Astrocyte (in vitro differentiated cells and primary cell): ENCODE data around the gene ATP6V0B. TPM values are rescaled to one million over a fixed set of nuclear protein-coding genes. Genes with fewer than 3 reads are reported as not detected.

Experiments
- DNase-seq: peaks from one replicate; pipeline ENCODE4 v3.0.0-alpha.2; 2010; ENCODE audit warnings: low read depth
- FAIRE-seq: peaks from 2 replicates; lab custom pipeline; 2011; peaks lifted over from hg19 to GRCh38; lab: Jason Lieb, UNC
- H2AFZ ChIP-seq: 2 replicates; pipeline ENCODE4 v1.6.0; 2012; ENCODE audit warnings: low read depth, low read length, inconsistent platforms
- H3K27ac ChIP-seq: 2 replicates; pipeline ENCODE4 v1.5.1; 2011; ENCODE audit warnings: low read depth, low read length, inconsistent platforms
- H3K27me3 ChIP-seq: 2 replicates; pipeline ENCODE4 v1.6.0; 2011; ENCODE audit warnings: low read length, inconsistent platforms; ENCODE audit not compliant: insufficient read depth
- H3K36me3 ChIP-seq: 2 replicates; pipeline ENCODE4 v1.5.1; 2011; ENCODE audit warnings: low read length, inconsistent platforms; ENCODE audit not compliant: insufficient read depth
- H3K4me1 ChIP-seq: 2 replicates; pipeline ENCODE4 v1.5.1; 2011; ENCODE audit warnings: low read length, inconsistent platforms; ENCODE audit not compliant: insufficient read depth
- H3K4me2 ChIP-seq: 2 replicates; pipeline ENCODE4 v1.6.0; 2012; ENCODE audit warnings: low read length, inconsistent platforms
- H3K4me3 ChIP-seq: 2 replicates; pipeline ENCODE4 v1.5.1; 2011; ENCODE audit warnings: low read depth, mild to moderate bottlenecking, low read length, inconsistent platforms; ENCODE audit not compliant: insufficient read depth
- H3K79me2 ChIP-seq: 2 replicates; pipeline ENCODE4 v1.6.0; 2012; ENCODE audit warnings: mild to moderate bottlenecking, low read length, inconsistent platforms; ENCODE audit not compliant: insufficient read depth
- H3K9ac ChIP-seq: 2 replicates; pipeline ENCODE4 v1.6.0; 2012; ENCODE audit warnings: mild to moderate bottlenecking, low read length, inconsistent platforms
- H3K9me3 ChIP-seq: 2 replicates; pipeline ENCODE4 v1.5.1; 2012; ENCODE audit warnings: low read depth, mild to moderate bottlenecking, low read length, inconsistent platforms; ENCODE audit not compliant: insufficient read depth
- H4K20me1 ChIP-seq: 2 replicates; pipeline ENCODE4 v1.6.0; 2012; ENCODE audit warnings: low read length, inconsistent platforms; ENCODE audit not compliant: insufficient read depth
- H3K27ac Mint-ChIP-seq: one replicate; pipeline ENCODE4 v1.8.0; 2021; ENCODE audit warnings: mild to moderate bottlenecking, mixed read lengths; ENCODE audit not compliant: unreplicated experiment
- H3K27me3 Mint-ChIP-seq: one replicate; pipeline ENCODE4 v1.8.0; 2021; ENCODE audit warnings: low read depth, mixed read lengths; ENCODE audit not compliant: unreplicated experiment
- H3K36me3 Mint-ChIP-seq: one replicate; pipeline ENCODE4 v1.8.0; 2021; ENCODE audit warnings: low read depth, mixed read lengths; ENCODE audit not compliant: unreplicated experiment
- H3K4me1 Mint-ChIP-seq: one replicate; pipeline ENCODE4 v1.8.0; 2021; ENCODE audit warnings: low read depth, mixed read lengths; ENCODE audit not compliant: unreplicated experiment
- H3K4me3 Mint-ChIP-seq: one replicate; pipeline ENCODE4 v1.8.0; 2021; ENCODE audit warnings: mild to moderate bottlenecking, moderate library complexity, mixed read lengths; ENCODE audit not compliant: unreplicated experiment
- H3K9me3 Mint-ChIP-seq: one replicate; pipeline ENCODE4 v1.8.0; 2021; ENCODE audit warnings: mild to moderate bottlenecking, mixed read lengths; ENCODE audit not compliant: unreplicated experiment
- EZH2 ChIP-seq: IDR thresholded peaks from 2 replicates; pipeline ENCODE4 v1.6.1; 2012; ENCODE audit warnings: mild to moderate bottlenecking, low read length, inconsistent platforms; ENCODE audit not compliant: insufficient read depth
- total RNA-seq: library from RNA; stranded (reverse); gene quantifications from 2 replicates; pipeline ENCODE4 v1.2.1, GENCODE V29; 2021
- TF ChIP-seq, protein P1 (sequence below): IDR thresholded peaks from 2 replicates; pipeline ENCODE4 v1.5.1; 2011; ENCODE audit warnings: low read depth, mild to moderate bottlenecking, inconsistent platforms, low read length, moderate library complexity; ENCODE audit not compliant: insufficient read depth

ATP6V0B gene
- total RNA-seq, 1 donor from 2014 or later, result 175 TPM

DNA sequence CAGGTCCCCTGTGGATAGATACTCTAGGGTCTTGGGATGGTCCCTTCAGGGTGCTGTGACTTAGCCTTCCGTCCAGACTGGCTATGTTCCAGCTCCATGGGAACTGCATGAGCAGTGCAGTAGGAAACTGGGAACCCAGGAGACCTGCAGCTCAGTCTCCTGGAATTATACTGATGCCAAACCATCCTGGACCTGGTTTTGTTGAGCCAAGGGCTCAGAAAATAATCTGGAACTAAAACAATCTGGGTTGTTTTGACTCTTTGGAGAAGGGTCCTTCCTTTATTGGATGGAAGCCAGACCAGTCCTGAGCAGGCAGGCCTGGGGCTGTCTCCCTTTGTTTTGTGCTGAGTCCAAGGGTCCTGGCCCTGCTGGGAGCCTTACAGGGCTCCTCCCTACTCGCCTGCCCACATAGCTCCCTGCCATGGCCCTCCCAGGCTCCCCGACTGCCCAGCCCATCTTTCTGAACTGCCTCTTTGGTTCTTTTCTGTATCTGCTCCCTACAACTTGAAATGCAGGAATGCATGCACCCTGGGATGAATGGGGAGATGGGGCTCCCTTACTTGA is 26.8 kb upstream of the ATP6V0B start:
- Mint-ChIP-seq H3K4me1 (peaks cover 12% of the 10 kb centered on the region), H3K36me3 (peaks cover 8% of the 10 kb centered on the region), H3K4me3 (peak overlapping the region; percentile 91), H3K27ac (no peak overlapping the region), H3K27me3 (no peaks in the 10 kb centered on the region), H3K9me3 (no peaks in the 10 kb centered on the region)
- Histone ChIP-seq H3K9me3 (no peaks in the 10 kb centered on the region), H3K4me3 (peak overlapping the region; percentile 63), H3K27ac (no peak overlapping the region), H3K27me3 (no peaks in the 10 kb centered on the region), H3K36me3 (no peaks in the 10 kb centered on the region), H3K79me2 (peaks cover 36% of the 10 kb centered on the region), H4K20me1 (peaks cover 47% of the 10 kb centered on the region), H3K4me1 (peaks cover 10% of the 10 kb centered on the region), H2AFZ (no peak overlapping the region), H3K9ac (peak overlapping the region; percentile 96), H3K4me2 (peak overlapping the region; percentile 87)
- TF ChIP-seq, protein P1, sequence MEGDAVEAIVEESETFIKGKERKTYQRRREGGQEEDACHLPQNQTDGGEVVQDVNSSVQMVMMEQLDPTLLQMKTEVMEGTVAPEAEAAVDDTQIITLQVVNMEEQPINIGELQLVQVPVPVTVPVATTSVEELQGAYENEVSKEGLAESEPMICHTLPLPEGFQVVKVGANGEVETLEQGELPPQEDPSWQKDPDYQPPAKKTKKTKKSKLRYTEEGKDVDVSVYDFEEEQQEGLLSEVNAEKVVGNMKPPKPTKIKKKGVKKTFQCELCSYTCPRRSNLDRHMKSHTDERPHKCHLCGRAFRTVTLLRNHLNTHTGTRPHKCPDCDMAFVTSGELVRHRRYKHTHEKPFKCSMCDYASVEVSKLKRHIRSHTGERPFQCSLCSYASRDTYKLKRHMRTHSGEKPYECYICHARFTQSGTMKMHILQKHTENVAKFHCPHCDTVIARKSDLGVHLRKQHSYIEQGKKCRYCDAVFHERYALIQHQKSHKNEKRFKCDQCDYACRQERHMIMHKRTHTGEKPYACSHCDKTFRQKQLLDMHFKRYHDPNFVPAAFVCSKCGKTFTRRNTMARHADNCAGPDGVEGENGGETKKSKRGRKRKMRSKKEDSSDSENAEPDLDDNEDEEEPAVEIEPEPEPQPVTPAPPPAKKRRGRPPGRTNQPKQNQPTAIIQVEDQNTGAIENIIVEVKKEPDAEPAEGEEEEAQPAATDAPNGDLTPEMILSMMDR, result no peak
- no peak for TF ChIP-seq EZH2
- no peak for FAIRE-seq
- DNase-seq, result no peak

DNA sequence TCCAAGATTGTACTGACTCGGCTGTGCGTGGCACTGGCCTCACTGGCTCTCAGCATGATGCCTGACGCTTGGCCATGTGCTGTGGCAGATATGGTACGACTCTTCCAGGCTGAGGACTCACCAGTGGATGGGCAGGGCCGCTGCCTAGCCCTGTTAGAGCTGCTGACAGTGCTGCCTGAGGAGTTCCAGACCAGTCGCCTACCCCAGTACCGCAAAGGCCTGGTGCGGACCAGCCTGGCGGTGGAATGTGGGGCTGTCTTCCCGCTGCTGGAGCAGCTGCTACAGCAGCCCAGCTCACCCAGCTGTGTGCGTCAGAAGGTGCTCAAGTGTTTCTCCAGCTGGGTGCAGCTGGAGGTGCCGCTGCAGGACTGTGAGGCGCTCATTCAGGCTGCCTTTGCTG is 25.1 kb upstream of the ATP6V0B start:
- no peak overlapping the region for H2AFZ ChIP-seq
- no peak overlapping the region for H3K4me2 ChIP-seq
- Mint-ChIP-seq H3K27me3 (no peaks in the 10 kb centered on the region), H3K36me3 (peaks cover 9% of the 10 kb centered on the region), H3K4me3 (no peak overlapping the region), H3K27ac (no peak overlapping the region), H3K4me1 (peaks cover 12% of the 10 kb centered on the region), H3K9me3 (no peaks in the 10 kb centered on the region)
- TF ChIP-seq, protein P1, result no peak
- TF ChIP-seq EZH2, result no peak
- no peak overlapping the region for H3K27ac ChIP-seq
- H3K27me3 ChIP-seq, result no peaks in the 10 kb centered on the region
- no peaks in the 10 kb centered on the region for H3K9me3 ChIP-seq
- no peaks in the 10 kb centered on the region for H3K36me3 ChIP-seq
- no peak overlapping the region for H3K4me3 ChIP-seq
- H4K20me1 ChIP-seq, result peaks cover 64% of the 10 kb centered on the region
- peaks cover 50% of the 10 kb centered on the region for H3K79me2 ChIP-seq
- FAIRE-seq (no peak), DNase-seq (no peak)
- peaks cover 10% of the 10 kb centered on the region for H3K4me1 ChIP-seq
- no peak overlapping the region for H3K9ac ChIP-seq
